ENCODE measurements around the gene PROK2.

PROK2 gene

GRCh38 chr3:71787851-71788405 lies 3.0 kb upstream of the PROK2 start:
- Histone ChIP-seq H2AFZ (ENCODE audit: low read length, unreplicated experiment) (no peak overlapping the region), H3K27me3 (ENCODE audit: insufficient read depth, low read length) (peaks cover 55% of the 10 kb centered on the region), H3K4me3 (ENCODE audit: low read depth, low read length) (no peak overlapping the region), H3K79me2 (ENCODE audit: control insufficient read depth, insufficient read depth, low read length, unreplicated experiment) (no peaks in the 10 kb centered on the region), H3K4me1 (ENCODE audit: control insufficient read depth, insufficient read depth, low read length, unreplicated experiment) (no peaks in the 10 kb centered on the region), H3K27ac (ENCODE audit: low read depth, low read length) (no peak overlapping the region), H3K36me3 (ENCODE audit: insufficient read depth, low read length) (no peaks in the 10 kb centered on the region)

GRCh38 chr3:71786551-71786950 lies 1.6 kb upstream of the PROK2 start:
- Histone ChIP-seq H3K27ac (ENCODE audit: low read depth, low read length) (no peak overlapping the region), H3K4me1 (ENCODE audit: control insufficient read depth, insufficient read depth, low read length, unreplicated experiment) (no peaks in the 10 kb centered on the region), H3K36me3 (ENCODE audit: insufficient read depth, low read length) (no peaks in the 10 kb centered on the region), H3K4me3 (ENCODE audit: low read depth, low read length) (no peak overlapping the region), H2AFZ (ENCODE audit: low read length, unreplicated experiment) (no peak overlapping the region), H3K27me3 (ENCODE audit: insufficient read depth, low read length) (peaks cover 63% of the 10 kb centered on the region), H3K79me2 (ENCODE audit: control insufficient read depth, insufficient read depth, low read length, unreplicated experiment) (no peaks in the 10 kb centered on the region)

GRCh38 chr3:71786217-71786549 lies 1.2 kb upstream of the PROK2 start:
- no peak overlapping the region for H3K27ac ChIP-seq (ENCODE audit: low read depth, low read length)
- no peaks in the 10 kb centered on the region for H3K4me1 ChIP-seq (ENCODE audit: control insufficient read depth, insufficient read depth, low read length, unreplicated experiment)
- H3K79me2 ChIP-seq (ENCODE audit: control insufficient read depth, insufficient read depth, low read length, unreplicated experiment) = no peaks in the 10 kb centered on the region
- no peaks in the 10 kb centered on the region for H3K36me3 ChIP-seq (ENCODE audit: insufficient read depth, low read length)
- H2AFZ ChIP-seq (ENCODE audit: low read length, unreplicated experiment) = no peak overlapping the region
- peaks cover 67% of the 10 kb centered on the region for H3K27me3 ChIP-seq (ENCODE audit: insufficient read depth, low read length)
- H3K4me3 ChIP-seq (ENCODE audit: low read depth, low read length) = no peak overlapping the region

- Histone ChIP-seq H3K27ac (ENCODE audit: low read depth, low read length) (no peak overlapping the region), H3K27me3 (ENCODE audit: insufficient read depth, low read length) (peaks cover 72% of the 10 kb centered on the region)
Measured at GRCh38 chr3:71785532-71786216, 726 bp upstream of the PROK2 start.

GRCh38 chr3:71784201-71784913 lies 591 bp downstream of the PROK2 start:
- Histone ChIP-seq H2AFZ (ENCODE audit: low read length, unreplicated experiment) (no peak overlapping the region), H3K36me3 (ENCODE audit: insufficient read depth, low read length) (no peaks in the 10 kb centered on the region), H3K27ac (ENCODE audit: low read depth, low read length) (no peak overlapping the region), H3K4me1 (ENCODE audit: control insufficient read depth, insufficient read depth, low read length, unreplicated experiment) (no peaks in the 10 kb centered on the region), H3K27me3 (ENCODE audit: insufficient read depth, low read length) (peaks cover 84% of the 10 kb centered on the region), H3K4me3 (ENCODE audit: low read depth, low read length) (peak overlapping the region; percentile 21; the same call in 1 of the 2 replicates), H3K79me2 (ENCODE audit: control insufficient read depth, insufficient read depth, low read length, unreplicated experiment) (no peaks in the 10 kb centered on the region)

More at GRCh38 chr3:71785532-71786216, 726 bp upstream of the PROK2 start:
- H3K4me1 ChIP-seq (ENCODE audit: control insufficient read depth, insufficient read depth, low read length, unreplicated experiment) = no peaks in the 10 kb centered on the region
- no peaks in the 10 kb centered on the region for H3K79me2 ChIP-seq (ENCODE audit: control insufficient read depth, insufficient read depth, low read length, unreplicated experiment)
- H3K36me3 ChIP-seq (ENCODE audit: insufficient read depth, low read length) = no peaks in the 10 kb centered on the region
- H3K4me3 ChIP-seq (ENCODE audit: low read depth, low read length) = 0 out of 2 replicates have a peak overlapping the region, but pooled peaks have one; percentile 21
- no peak overlapping the region for H2AFZ ChIP-seq (ENCODE audit: low read length, unreplicated experiment)

GRCh38 chr3:71783152-71783551 lies 1.8 kb downstream of the PROK2 start:
- Histone ChIP-seq H2AFZ (ENCODE audit: low read length, unreplicated experiment) (no peak overlapping the region), H3K36me3 (ENCODE audit: insufficient read depth, low read length) (no peaks in the 10 kb centered on the region), H3K27me3 (ENCODE audit: insufficient read depth, low read length) (peaks cover 96% of the 10 kb centered on the region), H3K4me3 (ENCODE audit: low read depth, low read length) (no peak overlapping the region), H3K79me2 (ENCODE audit: control insufficient read depth, insufficient read depth, low read length, unreplicated experiment) (no peaks in the 10 kb centered on the region), H3K27ac (ENCODE audit: low read depth, low read length) (no peak overlapping the region), H3K4me1 (ENCODE audit: control insufficient read depth, insufficient read depth, low read length, unreplicated experiment) (no peaks in the 10 kb centered on the region)

GRCh38 chr3:71780430-71780829 lies 4.5 kb downstream of the PROK2 start:
- Histone ChIP-seq H3K27me3 (ENCODE audit: insufficient read depth, low read length) (peaks cover 70% of the 10 kb centered on the region), H3K4me3 (ENCODE audit: low read depth, low read length) (no peak overlapping the region), H3K4me1 (ENCODE audit: control insufficient read depth, insufficient read depth, low read length, unreplicated experiment) (no peaks in the 10 kb centered on the region), H2AFZ (ENCODE audit: low read length, unreplicated experiment) (no peak overlapping the region), H3K79me2 (ENCODE audit: control insufficient read depth, insufficient read depth, low read length, unreplicated experiment) (no peaks in the 10 kb centered on the region), H3K27ac (ENCODE audit: low read depth, low read length) (no peak overlapping the region), H3K36me3 (ENCODE audit: insufficient read depth, low read length) (no peaks in the 10 kb centered on the region)

- Histone ChIP-seq H3K27ac (ENCODE audit: low read depth, low read length) (no peak overlapping the region), H3K4me3 (ENCODE audit: low read depth, low read length) (no peak overlapping the region)
Measured at GRCh38 chr3:71779674-71780377, 5.1 kb downstream of the PROK2 start.

GRCh38 chr3:71778353-71778752 lies 6.6 kb downstream of the PROK2 start:
- Histone ChIP-seq H2AFZ (ENCODE audit: low read length, unreplicated experiment) (no peak overlapping the region), H3K27me3 (ENCODE audit: insufficient read depth, low read length) (peaks cover 69% of the 10 kb centered on the region)

More at GRCh38 chr3:71779674-71780377, 5.1 kb downstream of the PROK2 start:
- Histone ChIP-seq H3K27me3 (ENCODE audit: insufficient read depth, low read length) (peaks cover 71% of the 10 kb centered on the region), H3K36me3 (ENCODE audit: insufficient read depth, low read length) (no peaks in the 10 kb centered on the region), H3K79me2 (ENCODE audit: control insufficient read depth, insufficient read depth, low read length, unreplicated experiment) (no peaks in the 10 kb centered on the region), H2AFZ (ENCODE audit: low read length, unreplicated experiment) (no peak overlapping the region), H3K4me1 (ENCODE audit: control insufficient read depth, insufficient read depth, low read length, unreplicated experiment) (no peaks in the 10 kb centered on the region)

GRCh38 chr3:71776538-71776937 lies 8.4 kb downstream of the PROK2 start:
- no peak overlapping the region for H2AFZ ChIP-seq (ENCODE audit: low read length, unreplicated experiment)
- no peaks in the 10 kb centered on the region for H3K36me3 ChIP-seq (ENCODE audit: insufficient read depth, low read length)
- H3K27me3 ChIP-seq (ENCODE audit: insufficient read depth, low read length) = peaks cover 66% of the 10 kb centered on the region
- no peaks in the 10 kb centered on the region for H3K4me1 ChIP-seq (ENCODE audit: control insufficient read depth, insufficient read depth, low read length, unreplicated experiment)
- H3K4me3 ChIP-seq (ENCODE audit: low read depth, low read length) = no peak overlapping the region
- no peak overlapping the region for H3K27ac ChIP-seq (ENCODE audit: low read depth, low read length)
- no peaks in the 10 kb centered on the region for H3K79me2 ChIP-seq (ENCODE audit: control insufficient read depth, insufficient read depth, low read length, unreplicated experiment)

More at GRCh38 chr3:71778353-71778752, 6.6 kb downstream of the PROK2 start:
- no peaks in the 10 kb centered on the region for H3K36me3 ChIP-seq (ENCODE audit: insufficient read depth, low read length)
- H3K27ac ChIP-seq (ENCODE audit: low read depth, low read length) = no peak overlapping the region
- no peak overlapping the region for H3K4me3 ChIP-seq (ENCODE audit: low read depth, low read length)
- H3K79me2 ChIP-seq (ENCODE audit: control insufficient read depth, insufficient read depth, low read length, unreplicated experiment) = no peaks in the 10 kb centered on the region
- H3K4me1 ChIP-seq (ENCODE audit: control insufficient read depth, insufficient read depth, low read length, unreplicated experiment) = no peaks in the 10 kb centered on the region

All from ACC112 (cell line).